Measurements from ENCODE around the gene KMT2A.
"Not testable (repeated sequence)": the region's sequence is repeated elsewhere in the genome, so short reads cannot be mapped to it uniquely, and the experiment has no call there.

KMT2A gene

DNA sequence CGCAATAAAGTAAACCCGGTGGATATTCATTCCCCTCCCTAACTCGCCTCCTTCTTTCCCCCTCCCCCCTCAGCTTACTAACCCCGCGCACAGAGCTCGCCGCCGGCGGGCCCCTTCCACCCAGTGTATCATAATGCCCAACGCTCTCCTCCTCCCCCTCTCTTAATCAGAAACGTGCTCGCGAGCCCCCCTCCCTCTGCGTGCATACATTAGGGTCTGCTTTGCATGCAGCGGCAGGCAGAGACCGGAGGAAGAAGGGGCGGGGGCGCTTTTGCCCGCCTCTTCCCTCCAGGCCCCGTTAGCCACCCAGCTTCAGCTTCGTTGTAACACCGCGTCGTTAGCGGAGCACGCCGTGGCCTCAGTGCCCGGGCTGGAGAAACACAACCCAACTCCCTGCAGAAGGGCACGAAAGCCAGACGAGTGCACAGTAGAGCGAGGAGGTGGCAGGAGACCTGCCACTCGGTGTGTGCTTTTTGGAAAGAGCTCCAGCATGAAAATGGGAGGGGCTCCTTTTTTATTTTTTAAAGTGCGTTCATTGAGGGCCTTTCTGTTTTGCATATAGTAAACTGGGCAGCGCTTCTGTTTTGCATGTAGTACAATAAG, 901 bp upstream of the KMT2A start:
- DNase-seq: no peak

DNA sequence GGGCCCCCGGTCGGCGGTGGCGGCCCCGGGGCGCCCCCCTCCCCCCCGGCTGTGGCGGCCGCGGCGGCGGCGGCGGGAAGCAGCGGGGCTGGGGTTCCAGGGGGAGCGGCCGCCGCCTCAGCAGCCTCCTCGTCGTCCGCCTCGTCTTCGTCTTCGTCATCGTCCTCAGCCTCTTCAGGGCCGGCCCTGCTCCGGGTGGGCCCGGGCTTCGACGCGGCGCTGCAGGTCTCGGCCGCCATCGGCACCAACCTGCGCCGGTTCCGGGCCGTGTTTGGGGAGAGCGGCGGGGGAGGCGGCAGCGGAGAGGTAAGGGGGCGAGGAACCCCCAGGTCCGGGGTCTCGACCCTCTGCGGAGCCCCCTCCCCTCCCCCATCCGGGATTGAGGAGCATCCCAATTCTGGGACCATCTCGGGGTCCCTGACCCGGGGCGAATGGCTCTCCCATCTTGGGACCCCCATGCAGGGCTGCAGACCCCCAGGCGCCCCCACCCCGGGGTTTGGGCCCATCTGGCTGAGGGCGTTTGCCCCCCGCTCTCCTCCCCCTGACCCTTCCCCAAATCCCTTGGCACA, 431 bp downstream of the KMT2A start:
- no peak for DNase-seq

DNA sequence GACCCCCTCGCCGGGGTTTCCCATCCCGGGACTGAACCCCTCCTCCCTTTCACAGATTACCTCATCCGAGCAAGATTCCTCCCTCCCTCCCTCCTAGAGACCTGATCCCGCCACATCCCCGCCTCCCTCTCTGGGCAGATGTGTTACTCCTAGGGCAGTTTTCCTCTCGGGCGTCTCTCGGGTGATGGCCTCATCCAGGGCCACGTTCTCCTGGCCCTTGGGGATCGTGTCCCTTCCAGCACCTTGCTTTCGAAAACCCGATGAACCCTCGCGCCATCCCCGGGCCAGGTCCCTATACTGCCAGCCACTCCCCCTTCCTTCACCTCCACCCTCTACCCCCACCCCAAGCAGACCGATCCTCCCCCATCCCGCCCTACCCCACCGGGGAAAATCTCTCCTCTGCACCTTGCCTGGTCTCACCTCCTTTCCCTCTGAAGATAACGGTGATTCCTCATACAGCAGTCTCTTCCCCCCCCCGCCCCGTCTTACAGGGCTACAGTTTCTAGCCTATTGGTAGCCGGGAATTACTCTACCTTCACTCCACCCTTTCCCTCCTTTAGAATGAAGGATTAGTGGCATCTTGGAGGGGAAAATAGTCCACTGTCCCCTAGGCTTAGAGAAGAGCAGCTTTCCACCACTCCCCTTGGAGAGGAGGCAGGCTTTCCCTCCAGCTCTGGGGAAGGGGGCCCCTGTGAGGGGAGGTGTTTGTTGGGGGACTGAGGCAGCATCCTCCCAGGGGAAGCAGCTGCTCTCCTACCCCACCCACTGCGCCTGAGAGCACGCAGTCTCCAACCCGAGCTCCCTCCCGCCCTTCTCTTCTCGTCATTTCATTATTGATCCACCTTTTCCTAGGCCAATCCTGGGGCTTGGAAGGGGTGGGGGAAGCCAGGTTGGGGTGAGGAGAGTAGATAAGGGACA, 1.2 kb downstream of the KMT2A start:
- peak; percentile 65 for DNase-seq

DNA sequence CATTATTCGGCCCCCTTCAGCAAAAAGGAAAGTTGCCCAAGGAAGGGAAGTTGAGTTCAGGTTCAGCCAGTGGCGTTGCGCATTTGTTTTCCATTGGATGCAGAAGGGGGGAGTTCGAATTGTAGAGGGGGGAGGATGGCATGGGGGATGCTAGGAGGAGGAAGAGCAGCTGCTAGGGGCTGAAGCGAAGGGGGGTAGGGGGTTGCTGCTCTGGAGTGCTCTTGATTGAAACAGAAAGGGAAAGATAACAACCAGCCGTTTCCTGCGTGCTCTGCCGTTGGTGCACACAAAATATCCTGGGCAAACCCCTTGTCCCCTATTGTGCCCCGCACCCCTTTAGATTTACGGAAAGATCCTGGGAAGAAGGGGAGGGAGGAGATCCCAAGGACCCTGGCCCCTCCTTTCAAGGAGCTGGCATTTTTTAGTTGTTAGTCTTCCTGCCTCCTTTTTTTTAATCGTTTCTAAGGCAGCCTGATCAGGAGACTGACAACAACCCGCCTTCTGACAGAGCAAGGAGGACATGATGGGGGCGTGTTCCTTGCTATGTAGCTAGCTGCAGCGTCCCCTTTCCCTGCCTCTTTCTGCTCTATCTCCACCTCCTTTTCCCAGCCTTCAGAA, 2.1 kb downstream of the KMT2A start:
- peak; percentile 66 for DNase-seq

DNA sequence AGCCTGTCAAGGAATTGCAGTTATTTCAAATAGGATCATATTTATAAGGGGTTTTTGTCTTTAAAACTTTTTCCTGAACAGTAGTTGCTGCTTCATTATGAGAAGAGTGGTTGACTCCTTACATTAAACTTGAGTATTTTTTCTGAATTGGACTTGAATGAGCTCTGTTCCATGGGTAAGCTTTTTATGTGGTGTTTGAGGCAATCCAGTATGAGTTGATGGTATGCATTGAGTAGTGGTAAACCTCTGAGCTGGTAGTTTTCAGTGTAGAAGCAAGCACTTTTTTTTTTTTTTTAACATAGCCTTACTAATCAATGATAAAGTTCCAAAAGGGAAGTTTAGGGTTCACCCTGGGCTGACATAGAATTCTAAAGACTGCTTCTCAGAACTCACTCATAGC, 3.4 kb downstream of the KMT2A start:
- DNase-seq: peak; percentile 30

DNA sequence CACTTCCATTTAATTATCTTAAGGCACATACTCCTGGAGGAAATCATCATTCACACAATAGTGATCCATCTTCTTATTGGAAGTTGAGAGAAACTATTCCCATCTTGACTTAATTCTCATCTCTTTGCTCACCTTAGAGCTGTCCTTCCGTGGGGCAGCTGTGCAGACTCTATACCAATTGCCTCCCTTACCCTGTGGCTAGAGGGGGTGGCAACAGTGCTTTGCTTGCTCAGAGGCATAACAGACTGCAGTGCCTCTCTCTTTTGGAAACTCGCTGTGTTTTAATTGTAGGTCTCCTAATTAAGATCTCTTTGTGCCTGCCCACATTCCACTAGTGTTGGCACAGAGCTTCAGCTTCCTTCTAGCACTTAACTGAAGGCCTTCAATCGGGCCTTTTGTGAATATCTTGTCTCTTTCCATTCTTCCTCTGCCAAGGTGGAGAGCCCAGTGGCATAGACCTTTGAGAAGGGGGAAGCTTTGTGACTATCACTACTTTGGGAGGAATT, 5.5 kb downstream of the KMT2A start:
- peak; percentile 25 for DNase-seq

DNA sequence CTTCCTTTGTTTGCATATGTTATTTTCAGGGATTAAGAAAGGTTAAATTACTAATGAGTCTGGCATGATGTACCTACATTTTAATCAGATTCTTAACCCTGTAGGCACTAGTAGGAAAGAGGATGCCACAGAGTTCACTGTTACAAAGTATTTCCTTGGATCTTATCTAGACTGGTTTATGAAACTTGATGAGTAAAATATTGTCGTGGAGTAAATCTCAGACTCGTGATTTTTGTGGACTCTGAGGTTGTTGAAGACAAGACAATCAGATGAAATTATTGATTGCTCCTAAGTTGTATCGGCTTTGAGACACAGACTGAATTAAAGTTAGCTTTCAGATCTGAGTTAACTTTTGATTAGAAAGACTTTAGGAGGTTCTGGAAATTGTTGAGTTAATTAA, 6.0 kb downstream of the KMT2A start:
- DNase-seq: no peak

DNA sequence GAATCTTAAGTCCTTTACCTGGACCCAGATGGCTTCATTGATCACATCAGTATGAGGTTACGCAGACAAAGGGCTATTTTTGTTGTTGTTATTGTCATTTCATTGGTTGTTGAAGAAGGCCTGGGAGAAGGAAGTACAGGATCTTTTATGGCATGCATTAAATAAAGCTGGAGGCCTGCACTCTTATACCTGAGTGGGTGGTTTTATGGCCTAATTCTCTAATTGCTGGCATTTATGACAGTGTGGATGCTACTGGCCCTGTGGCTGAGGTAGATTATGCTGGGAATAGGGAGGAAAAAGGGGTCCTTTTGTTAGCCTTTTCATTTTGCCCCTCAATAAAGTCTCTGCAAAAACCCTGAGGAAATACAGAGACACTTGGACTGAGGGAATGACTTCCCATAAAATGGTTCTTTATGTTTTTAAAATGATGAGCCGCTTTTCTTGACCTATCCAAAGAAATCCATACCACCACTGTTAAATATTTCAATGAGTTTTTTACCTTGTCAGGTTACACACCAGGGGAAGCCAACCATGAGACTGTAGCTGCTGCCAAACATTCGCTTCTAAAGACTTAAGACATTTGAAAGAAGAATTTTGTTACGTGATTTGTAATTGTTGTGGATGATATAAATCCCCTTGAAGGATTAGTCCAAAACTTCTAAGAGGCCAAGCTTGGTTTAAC, 6.8 kb downstream of the KMT2A start:
- DNase-seq: no peak

DNA sequence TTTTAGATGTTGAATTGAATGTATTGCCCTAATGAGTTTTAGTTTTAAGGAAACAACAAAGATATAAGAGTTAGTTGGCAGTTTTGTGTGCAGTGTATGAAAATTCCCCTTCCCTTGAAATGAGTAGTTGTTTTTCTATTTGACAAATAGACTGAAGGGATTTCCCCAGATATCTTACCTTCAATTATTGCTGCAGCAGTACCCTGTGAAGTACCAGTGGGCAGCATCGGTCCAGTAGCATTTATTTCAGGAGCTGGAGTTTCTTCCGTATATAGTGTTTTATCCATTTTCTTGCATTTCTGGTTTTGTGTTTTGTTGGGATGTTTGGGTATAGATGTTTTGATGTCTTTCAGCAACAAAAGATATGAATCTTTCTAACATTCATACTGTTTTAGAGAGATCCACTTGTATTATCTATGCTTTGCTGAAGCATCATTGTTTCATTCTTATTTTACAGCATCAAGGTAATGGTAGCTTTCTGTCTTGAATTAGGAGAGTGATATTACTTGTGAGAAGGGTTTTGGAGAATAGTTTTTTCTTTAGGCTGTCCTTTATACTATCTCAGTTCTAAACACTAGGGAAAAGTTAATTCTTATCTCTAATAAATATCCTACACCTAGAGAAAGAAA, 7.4 kb downstream of the KMT2A start:
- peak; percentile 30 for DNase-seq

DNA sequence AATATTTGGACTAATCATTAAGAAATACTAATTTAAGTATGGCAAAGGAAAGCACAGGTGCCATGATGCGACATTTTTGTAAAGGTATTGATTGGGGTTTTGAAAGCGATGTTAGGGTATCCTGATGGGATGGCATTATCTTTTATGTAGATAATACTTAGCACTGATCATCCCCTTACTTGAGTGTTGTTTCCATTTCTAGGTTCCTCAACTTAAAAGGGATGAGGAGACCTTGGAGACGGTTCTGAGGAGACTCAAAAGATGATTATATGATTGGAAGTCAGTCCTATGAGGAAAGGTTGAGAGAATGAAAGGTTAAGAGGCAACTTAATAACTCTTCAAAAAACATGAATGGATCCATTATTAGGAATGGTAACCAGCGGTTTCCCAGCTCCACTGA, 11.1 kb downstream of the KMT2A start:
- no peak for DNase-seq

DNA sequence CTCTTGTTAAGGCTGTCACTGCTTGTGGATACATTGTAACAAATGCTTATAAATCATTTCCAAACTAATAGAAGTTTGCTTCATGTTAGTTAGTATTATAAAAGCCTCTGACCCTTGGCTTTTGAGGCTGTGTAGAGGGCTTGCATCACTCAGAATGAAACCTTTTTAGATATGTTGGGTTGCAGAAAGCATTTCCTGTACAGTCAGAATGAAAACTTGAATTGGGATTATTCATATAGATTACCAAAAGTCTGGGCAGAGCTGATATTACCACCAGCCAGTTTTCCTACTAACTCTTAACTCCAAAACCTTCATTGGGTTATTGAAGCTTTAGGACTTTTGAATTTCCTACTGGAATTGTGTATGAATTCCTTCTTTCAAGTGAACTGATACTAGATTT, 12.0 kb downstream of the KMT2A start:
- no peak for DNase-seq

DNA sequence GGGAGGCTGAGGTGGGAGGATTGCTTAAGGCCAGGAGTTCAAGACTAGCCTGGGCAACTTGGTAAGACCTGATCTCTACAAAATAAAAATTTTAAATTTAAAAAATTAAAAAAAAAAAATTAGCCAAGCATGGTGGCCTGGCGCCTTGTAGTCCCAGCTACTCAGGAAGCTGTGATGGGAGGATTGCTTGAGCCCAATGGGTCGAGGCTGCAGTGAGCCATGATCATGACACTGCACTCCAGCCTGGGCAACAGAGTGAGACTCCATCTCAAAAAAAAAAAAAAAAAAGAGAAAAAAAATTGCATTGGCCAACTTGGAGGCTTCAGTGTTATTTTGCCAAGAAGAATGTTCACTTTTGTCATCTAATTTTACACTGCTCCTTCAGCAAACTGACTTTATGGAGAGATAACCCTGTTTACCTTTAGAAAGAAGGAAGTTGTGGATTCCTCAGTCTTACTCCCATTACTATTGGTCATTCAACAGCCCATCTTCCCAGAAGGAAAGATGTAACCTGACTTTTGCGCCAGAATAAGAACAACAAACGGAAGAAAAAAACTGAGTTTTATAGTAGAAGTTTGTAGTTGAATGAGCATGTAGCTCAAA, 13.1 kb downstream of the KMT2A start:
- DNase-seq: no peak

DNA sequence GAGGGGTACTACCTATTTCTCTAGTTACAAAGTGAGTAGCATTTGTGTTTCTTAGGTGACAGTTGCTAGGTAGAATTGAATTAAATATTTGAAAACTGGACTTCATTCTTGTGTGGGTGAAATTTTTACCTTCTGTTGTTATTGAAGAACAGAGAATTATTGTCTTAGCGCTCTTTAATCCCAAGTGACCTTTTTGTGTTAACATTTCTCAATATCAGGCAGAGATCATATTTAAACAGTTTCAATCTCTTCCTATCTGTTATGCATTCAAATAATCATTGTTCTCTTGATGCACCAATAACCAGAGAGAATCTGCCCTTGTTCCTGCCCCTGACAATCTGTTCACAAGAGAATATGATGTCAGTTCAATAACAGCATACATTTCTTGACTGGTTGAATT, 14.2 kb downstream of the KMT2A start:
- DNase-seq: no peak

DNA sequence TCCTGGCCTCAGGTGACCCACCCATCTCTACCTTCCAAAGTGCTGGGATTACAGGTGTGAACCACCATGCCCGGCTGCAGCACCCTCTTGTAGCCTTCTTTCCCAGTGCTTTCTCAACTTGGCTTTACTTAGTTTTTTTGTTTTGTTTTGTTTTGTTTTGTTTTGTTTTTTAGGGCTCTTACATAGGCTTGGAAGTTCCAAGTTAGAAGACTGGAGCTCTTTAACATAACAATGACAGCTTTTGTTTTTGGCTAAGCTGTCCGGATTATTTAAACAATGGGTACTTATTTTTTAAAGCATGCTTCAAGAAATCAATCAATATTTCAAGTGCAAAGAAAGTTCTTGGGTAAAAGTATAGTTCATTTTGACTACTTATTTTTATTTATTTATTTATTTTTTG, 25.9 kb downstream of the KMT2A start:
- DNase-seq: no peak

DNA sequence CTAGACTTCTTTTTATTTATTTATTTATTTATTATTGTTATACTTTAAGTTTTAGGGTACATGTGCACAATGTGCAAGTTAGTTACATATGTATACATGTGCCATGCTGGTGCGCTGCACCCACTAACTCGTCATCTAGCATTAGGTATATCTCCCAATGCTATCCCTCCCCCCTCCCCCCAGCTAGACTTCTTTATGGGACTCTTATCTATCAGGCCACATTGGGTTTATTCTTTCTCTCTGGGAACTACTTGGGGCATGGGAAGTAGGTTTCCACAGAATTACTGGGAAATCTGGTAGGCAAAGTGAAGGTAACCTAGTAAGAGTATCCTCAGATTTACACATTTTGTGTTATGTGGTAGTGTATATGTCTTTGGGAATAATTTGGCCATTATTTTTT, 32.7 kb downstream of the KMT2A start:
- not testable (repeated sequence) for DNase-seq

DNA sequence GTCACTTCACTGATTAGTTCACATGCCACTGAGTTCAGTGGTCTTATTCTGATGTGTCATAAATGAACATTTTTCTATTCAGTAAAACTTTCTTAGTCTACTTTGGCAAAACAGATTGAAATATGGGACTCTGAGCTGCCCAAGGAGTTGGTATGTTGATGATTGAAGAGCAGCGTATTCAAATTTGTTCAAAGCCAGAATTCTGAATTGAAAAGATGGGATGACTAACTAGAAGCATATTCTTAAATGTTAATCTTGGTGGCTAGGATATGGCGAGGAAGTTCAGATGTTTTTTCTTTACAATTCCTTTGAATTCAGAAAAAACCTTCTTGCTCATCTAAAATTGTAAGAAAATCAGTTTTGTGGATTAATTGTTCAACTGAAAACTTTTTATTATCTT, 34.7 kb downstream of the KMT2A start:
- no peak for DNase-seq

DNA sequence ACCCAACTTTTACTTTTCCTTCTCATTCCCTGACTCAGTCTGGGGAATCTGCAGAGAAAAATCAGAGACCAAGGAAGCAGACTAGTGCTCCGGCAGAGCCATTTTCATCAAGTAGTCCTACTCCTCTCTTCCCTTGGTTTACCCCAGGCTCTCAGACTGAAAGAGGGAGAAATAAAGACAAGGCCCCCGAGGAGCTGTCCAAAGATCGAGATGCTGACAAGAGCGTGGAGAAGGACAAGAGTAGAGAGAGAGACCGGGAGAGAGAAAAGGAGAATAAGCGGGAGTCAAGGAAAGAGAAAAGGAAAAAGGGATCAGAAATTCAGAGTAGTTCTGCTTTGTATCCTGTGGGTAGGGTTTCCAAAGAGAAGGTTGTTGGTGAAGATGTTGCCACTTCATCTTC, 37.2 kb downstream of the KMT2A start:
- no peak for DNase-seq

DNA sequence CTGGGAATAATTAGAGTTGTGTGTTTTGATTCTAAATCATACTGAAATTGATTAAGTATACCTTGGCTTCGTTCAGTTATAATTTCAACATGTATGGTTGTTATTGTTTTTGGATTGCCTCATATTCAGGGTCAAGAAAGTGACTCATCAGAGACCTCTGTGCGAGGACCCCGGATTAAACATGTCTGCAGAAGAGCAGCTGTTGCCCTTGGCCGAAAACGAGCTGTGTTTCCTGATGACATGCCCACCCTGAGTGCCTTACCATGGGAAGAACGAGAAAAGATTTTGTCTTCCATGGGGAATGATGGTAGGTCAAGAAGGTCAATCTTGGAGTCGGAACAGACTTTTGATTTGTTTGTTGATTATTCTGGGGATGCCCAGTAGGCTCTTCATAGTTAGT, 40.4 kb downstream of the KMT2A start:
- DNase-seq: no peak

DNA sequence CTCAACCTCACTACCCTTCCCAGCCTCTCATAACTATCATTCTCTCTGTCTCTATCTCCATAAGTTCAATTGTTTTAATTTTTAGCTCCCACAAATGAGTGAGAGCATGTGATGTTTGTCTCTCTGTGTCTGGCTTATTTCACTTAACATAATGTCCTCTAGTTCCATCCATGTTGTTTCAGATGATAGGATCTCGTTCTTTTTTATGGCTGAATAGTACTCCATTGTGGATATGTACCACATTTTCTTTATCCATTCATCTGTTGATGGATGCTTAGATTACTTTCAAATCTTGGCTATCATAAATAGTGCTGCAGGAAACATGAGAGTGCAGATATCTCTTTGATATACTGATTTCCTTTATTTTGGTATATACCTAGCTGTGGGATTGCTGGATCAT, 44.9 kb downstream of the KMT2A start:
- not testable (repeated sequence) for DNase-seq

DNA sequence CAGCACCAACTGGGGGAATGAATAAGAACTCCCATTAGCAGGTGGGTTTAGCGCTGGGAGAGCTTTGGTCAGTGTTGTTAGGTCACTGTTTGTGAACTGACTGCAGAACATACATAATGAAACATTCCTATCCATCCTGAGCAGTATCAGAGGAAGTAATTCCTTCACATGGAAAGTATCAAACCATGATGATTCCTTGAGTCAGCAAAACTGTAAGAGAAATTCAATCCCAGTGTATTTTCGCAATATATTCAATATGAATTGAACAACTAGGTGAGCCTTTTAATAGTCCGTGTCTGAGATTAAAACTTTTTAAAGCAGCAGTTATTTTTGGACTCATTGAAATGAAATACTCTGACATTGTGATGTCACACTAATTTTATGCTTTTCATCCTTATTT, 48.1 kb downstream of the KMT2A start:
- DNase-seq: no peak

DNA sequence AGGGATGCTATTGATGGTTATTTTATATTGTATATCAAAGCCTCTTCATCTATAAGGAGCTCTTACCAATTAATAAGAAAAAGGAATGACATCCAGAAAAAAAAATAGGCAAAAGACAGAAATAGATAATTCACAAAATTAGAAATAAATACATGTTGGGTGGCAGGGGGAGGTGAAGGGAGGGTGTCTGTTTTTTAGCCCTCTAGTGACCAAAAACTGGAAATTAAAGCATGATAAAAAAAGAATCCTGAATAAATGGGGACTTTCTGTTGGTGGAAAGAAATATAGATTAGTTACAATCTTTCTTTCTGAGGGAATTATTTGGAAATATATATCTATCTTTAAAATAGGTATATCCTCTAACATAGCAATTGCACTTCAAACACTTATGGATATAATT, 49.0 kb downstream of the KMT2A start:
- no peak for DNase-seq

DNA sequence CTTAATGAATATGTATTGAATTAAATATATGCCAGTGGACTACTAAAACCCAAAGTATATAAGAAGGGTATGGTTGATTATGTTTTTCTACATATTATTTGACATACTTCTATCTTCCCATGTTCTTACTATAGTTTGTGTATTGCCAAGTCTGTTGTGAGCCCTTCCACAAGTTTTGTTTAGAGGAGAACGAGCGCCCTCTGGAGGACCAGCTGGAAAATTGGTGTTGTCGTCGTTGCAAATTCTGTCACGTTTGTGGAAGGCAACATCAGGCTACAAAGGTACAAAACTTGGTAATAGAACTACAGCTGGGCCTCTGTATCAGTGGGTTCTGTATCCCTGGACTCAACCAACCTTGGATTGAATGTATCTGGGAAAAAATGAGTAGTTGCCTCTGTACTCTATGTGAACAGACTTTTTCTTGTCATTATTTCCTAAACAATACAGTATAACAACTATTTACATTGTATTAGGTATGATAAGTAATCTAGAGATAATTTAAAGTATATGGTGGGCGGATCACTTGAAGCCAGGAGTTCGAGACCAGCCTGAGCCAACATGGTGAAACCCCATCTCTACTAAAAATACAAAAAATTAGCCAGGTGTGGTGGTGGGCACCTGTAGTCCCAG, 52.3 kb downstream of the KMT2A start:
- DNase-seq: peak; percentile 88

Data from CD4-positive, alpha-beta T cell treated with Interleukin-10 for 1 hour (primary cell).